ENCODE measurements around the gene G3BP2. TPM values are rescaled to one million over a fixed set of nuclear protein-coding genes. Genes with fewer than 3 reads are reported as not detected.

G3BP2 gene
- total RNA-seq (154 and 155 TPM in 2 replicates), polyA plus RNA-seq (33.0 and 133 TPM in 2 replicates), polyA minus RNA-seq (37.8 and 50.2 TPM in 2 replicates)
- total RNA-seq (2013): 85.2 TPM

DNA sequence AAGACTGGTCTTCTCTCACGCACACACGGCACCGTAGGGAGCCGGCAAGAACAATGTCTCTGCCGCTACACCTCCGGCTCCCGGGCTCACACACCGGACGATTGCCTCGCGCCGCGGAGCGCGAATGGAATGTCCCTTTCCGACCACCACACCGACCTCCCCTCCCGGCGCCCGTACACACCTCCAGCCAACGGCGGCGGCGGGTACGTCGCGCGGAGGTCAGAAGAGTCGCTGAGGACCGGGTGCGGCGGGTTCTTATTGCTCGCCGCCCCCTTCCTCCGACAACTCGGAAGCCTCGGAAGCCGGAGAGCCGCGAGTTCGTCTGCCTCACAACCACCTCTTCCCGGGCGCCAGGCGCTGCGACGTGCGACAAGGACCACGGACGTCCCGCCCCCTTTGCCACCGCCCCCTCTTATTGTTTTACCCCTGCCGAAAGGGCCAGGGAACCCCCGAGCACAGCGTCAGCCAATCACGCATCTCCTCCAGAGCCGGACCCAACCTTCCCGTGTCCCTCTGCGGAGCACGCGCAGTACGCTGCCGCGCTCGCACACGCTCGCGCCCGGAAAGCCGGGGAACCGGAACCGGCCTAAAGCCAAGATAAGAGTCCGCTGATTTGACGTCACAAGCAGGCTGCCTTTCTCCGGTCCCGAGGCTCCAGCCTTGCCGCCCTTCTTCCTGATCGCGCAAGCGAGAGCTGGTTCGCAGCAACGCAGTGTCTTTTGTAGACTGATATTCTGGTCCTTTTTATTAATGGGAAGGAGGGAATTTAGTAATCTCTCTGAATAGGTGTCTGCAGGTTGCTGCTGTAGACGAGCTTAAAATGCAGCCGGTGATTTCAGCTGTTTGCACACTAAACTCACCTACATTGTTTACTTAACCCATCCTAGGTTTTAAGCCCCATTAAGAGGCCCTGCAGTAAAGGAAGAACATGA, at the start of gene G3BP2:
G3BP2 (minus strand) TSS at position 385 of the 932 bp plus-strand sequence. CDS start 11,386 bp downstream, outside the sequence.
- Mint-ChIP-seq H3K27ac (peak within 1 kb of the TSS; percentile 99), H3K4me1 (peaks cover 44% of the 10 kb centered on the region), H3K9me3 (ENCODE audit: insufficient read depth) (no peaks in the 10 kb centered on the region), H3K27me3 (no peaks in the 10 kb centered on the region), H3K4me3 (peak within 1 kb of the TSS; percentile 99)
- H3K36me3 ChIP-seq (replicated peaks in 1 of 2; ENCODE audit: control extremely low read depth in 1 of 2, control insufficient read depth in 1 of 2, extremely low read depth in 1 of 2, insufficient read depth in 2 of 2, low read length in 1 of 2): peaks cover 0 to 2% of the 10 kb centered on the region in 2 experiments
- no peaks in the 10 kb centered on the region for H3K27me3 ChIP-seq (replicated peaks in 1 of 4; ENCODE audit: control extremely low read depth in 1 of 4, control insufficient read depth in 3 of 4, insufficient read depth in 4 of 4, low read length in 3 of 4)
- WGBS (ENCODE audit: insufficient coverage): under 1% methylated on average over 76 of the region's 83 CpGs
- H3K27ac ChIP-seq (ENCODE audit: low read length in 2 of 2): peak within 1 kb of the TSS; percentile 95 to 99
- intact Hi-C loops (cut with micrococcal nuclease): loop anchor here (1.0 to 2.0 kb wide), 6 partner anchors 18 to 318 kb away; partner anchors contain the start of genes CDKL2, RCHY1, SDAD1 and THAP6
- peak within 1 kb of the TSS; percentile 75 for H2AFZ ChIP-seq (ENCODE audit: insufficient read depth, low read depth, low read length, poor library complexity, severe bottlenecking)
- H3K4me3 ChIP-seq (ENCODE audit: control extremely low read depth in 1 of 5, extremely low read depth in 1 of 5, insufficient read depth in 1 of 5, low read depth in 2 of 5, low read length in 4 of 5): peak within 1 kb of the TSS; percentile 90 to 100 (median 96)
- peaks cover 34 to 37% of the 10 kb centered on the region in 2 donors for H3K4me1 ChIP-seq (ENCODE audit: control insufficient read depth in 2 of 2, insufficient read depth in 2 of 2, low read length in 2 of 2)
- ChIA-PET POLR2A (interaction anchor here (0.8 to 3.6 kb wide), 5 partner anchors 18 to 159 kb away, joined by 3 to 27 read pairs (median 3); partner anchors contain the start of genes RCHY1, THAP6 and USO1), CTCF (interaction anchor here (1.0 to 2.9 kb wide), 5 partner anchors 26 to 50 kb away, joined by 4 to 25 read pairs (median 6); partner anchors contain the start of gene USO1)
- H3K4me2 ChIP-seq (replicated peaks; ENCODE audit: low read depth, low read length, poor library complexity, severe bottlenecking): peak within 1 kb of the TSS; percentile 71
- peak; percentile 92 for ATAC-seq (ENCODE audit: low read depth)
- H3K9ac ChIP-seq (ENCODE audit: low read length): peak within 1 kb of the TSS; percentile 99
- H3K79me2 ChIP-seq (ENCODE audit: control insufficient read depth, insufficient read depth, low read length): peaks cover 57% of the 10 kb centered on the region
- TF ChIP-seq, protein P1, sequence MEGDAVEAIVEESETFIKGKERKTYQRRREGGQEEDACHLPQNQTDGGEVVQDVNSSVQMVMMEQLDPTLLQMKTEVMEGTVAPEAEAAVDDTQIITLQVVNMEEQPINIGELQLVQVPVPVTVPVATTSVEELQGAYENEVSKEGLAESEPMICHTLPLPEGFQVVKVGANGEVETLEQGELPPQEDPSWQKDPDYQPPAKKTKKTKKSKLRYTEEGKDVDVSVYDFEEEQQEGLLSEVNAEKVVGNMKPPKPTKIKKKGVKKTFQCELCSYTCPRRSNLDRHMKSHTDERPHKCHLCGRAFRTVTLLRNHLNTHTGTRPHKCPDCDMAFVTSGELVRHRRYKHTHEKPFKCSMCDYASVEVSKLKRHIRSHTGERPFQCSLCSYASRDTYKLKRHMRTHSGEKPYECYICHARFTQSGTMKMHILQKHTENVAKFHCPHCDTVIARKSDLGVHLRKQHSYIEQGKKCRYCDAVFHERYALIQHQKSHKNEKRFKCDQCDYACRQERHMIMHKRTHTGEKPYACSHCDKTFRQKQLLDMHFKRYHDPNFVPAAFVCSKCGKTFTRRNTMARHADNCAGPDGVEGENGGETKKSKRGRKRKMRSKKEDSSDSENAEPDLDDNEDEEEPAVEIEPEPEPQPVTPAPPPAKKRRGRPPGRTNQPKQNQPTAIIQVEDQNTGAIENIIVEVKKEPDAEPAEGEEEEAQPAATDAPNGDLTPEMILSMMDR (IDR thresholded peaks at IDR 0.05): no peak
- no peak for TF ChIP-seq EZH2 (IDR thresholded peaks at IDR 0.05; ENCODE audit: borderline replicate concordance, insufficient read depth, low read depth, low read length, poor library complexity, severe bottlenecking)
- peaks cover 37% of the 10 kb centered on the region for H4K20me1 ChIP-seq (ENCODE audit: control insufficient read depth, insufficient read depth, low read length, poor library complexity, severe bottlenecking)
- no peaks in the 10 kb centered on the region for H3K9me3 ChIP-seq (ENCODE audit: control extremely low read depth in 1 of 3, control insufficient read depth in 2 of 3, insufficient read depth in 1 of 3, low read length in 2 of 3)
- DNase-seq: peak; percentile 99

Data from B cell (primary cell).